Keratinocyte (primary cell): ENCODE results near the gene NR6A1. TPM values are rescaled to one million over a fixed set of nuclear protein-coding genes. Genes with fewer than 3 reads are reported as not detected.

Source experiments
- DNase-seq: peaks from one replicate; pipeline ENCODE4 v3.0.0-alpha.2; 2011; ENCODE audit warnings: low read depth, missing footprints, low spot score
- FAIRE-seq: peaks from 2 replicates; lab custom pipeline; 2011; peaks lifted over from hg19 to GRCh38; lab: Jason Lieb, UNC
- H2AFZ ChIP-seq: 2 replicates; pipeline ENCODE4 v1.6.0; 2012; ENCODE audit warnings: low read length, control low read depth, inconsistent platforms; ENCODE audit not compliant: control insufficient read depth
- H3K27ac ChIP-seq: 2 replicates; pipeline ENCODE4 v1.5.1; 2011; ENCODE audit warnings: low read length; ENCODE audit not compliant: control insufficient read depth, insufficient read depth
- H3K27me3 ChIP-seq: 3 replicates; pipeline ENCODE4 v1.6.0; 2011; ENCODE audit warnings: low read length; ENCODE audit not compliant: control insufficient read depth, insufficient read depth; ENCODE audit errors: extremely low read depth
- H3K36me3 ChIP-seq, 2 experiments: 2 replicates in 1 of 2; 3 replicates in 1 of 2; pipeline ENCODE4 v1.5.1; 2011; ENCODE audit warnings: low read length in 2 of 2, mild to moderate bottlenecking in 1 of 2; ENCODE audit not compliant: control insufficient read depth in 2 of 2, insufficient read depth in 2 of 2; ENCODE audit errors: extremely low read depth in 1 of 2
- H3K4me1 ChIP-seq: 3 replicates; pipeline ENCODE4 v1.5.1; 2011; ENCODE audit warnings: low read length; ENCODE audit not compliant: control insufficient read depth, insufficient read depth; ENCODE audit errors: extremely low read depth
- H3K4me2 ChIP-seq: 3 replicates; pipeline ENCODE4 v1.6.0; 2011; ENCODE audit warnings: low read depth, low read length; ENCODE audit not compliant: control insufficient read depth, insufficient read depth; ENCODE audit errors: extremely low read depth
- H3K4me3 ChIP-seq, 3 experiments: fragments of 200-600 bp in 1 of 3; sonication (generic) in 1 of 3; 2 replicates in 2 of 3; 3 replicates in 1 of 3; pipeline ENCODE4 v1.5.1; 2011 to 2016; ENCODE audit warnings: low read length in 3 of 3, mild to moderate bottlenecking in 3 of 3, control low read depth in 2 of 3, inconsistent platforms in 1 of 3, low read depth in 1 of 3, mixed read lengths in 1 of 3, mixed run types in 1 of 3, moderate library complexity in 1 of 3; ENCODE audit not compliant: control insufficient read depth in 2 of 3, insufficient read depth in 2 of 3; ENCODE audit errors: extremely low read depth in 1 of 3
- H3K79me2 ChIP-seq: 2 replicates; pipeline ENCODE4 v1.6.0; 2012; ENCODE audit warnings: low read length; ENCODE audit not compliant: control insufficient read depth, insufficient read depth
- H3K9ac ChIP-seq: 3 replicates; pipeline ENCODE4 v1.6.0; 2011; ENCODE audit warnings: low read length; ENCODE audit not compliant: control insufficient read depth, insufficient read depth; ENCODE audit errors: extremely low read depth
- H3K9me1 ChIP-seq: 3 replicates; pipeline ENCODE4 v1.6.0; 2011; ENCODE audit warnings: low read length; ENCODE audit not compliant: control insufficient read depth, insufficient read depth; ENCODE audit errors: extremely low read depth
- H3K9me3 ChIP-seq: 2 replicates; pipeline ENCODE4 v1.5.1; 2012; ENCODE audit warnings: low read depth, low read length; ENCODE audit not compliant: control insufficient read depth
- H4K20me1 ChIP-seq: 3 replicates; pipeline ENCODE4 v1.6.0; 2011; ENCODE audit warnings: low read length; ENCODE audit not compliant: control insufficient read depth, insufficient read depth; ENCODE audit errors: extremely low read depth
- CTCF ChIP-seq, 3 experiments: IDR thresholded peaks in 1 of 3; conservative IDR thresholded peaks in 1 of 3; optimal IDR thresholded peaks in 1 of 3; 2 replicates in 2 of 3; 3 replicates in 1 of 3; pipeline versions ENCODE3 to v1.5.1; 2011; ENCODE audit warnings: low read length in 3 of 3, mild to moderate bottlenecking in 3 of 3, moderate library complexity in 2 of 3, control low read depth in 1 of 3, inconsistent platforms in 1 of 3; ENCODE audit not compliant: insufficient read depth in 2 of 3; ENCODE audit errors: extremely low read depth in 1 of 3
- EZH2 ChIP-seq: IDR thresholded peaks from one replicate; pipeline ENCODE4 v1.6.1; 2012; ENCODE audit warnings: inconsistent platforms, mild to moderate bottlenecking, low read length, moderate library complexity
- dilution Hi-C: fragments of 300-500 bp; cut with MboI; formaldehyde crosslinking; loops from one replicate; pipeline ENCODE4 v1.7.0; 2020; ENCODE audit warnings: low sequenced_read_pairs; ENCODE audit not compliant: extremely low pct_ligation_motif_present
- polyA plus RNA-seq, 5 experiments: library from polyadenylated mRNA; depleted of rRNA in 3 of 5; stranded (reverse) in 3 of 5; stranded (forward) in 1 of 5; unstranded in 1 of 5; fragments of >200 nt; gene quantifications; 1 replicate in 1 of 5; 2 replicates in 3 of 5; 3 replicates in 1 of 5; pipeline versions ENCODE4 v1.2.1 to v1.2.3, GENCODE V29; 2011 to 2012; ENCODE audit warnings: missing spikeins in 2 of 5, low read depth in 1 of 5, low replicate concordance in 1 of 5

The NR6A1 gene
- polyA plus RNA-seq, 1 donor (not counting 4 experiments of a cell fraction or from before 2014, with no cell fraction given) = 1.8 TPM

- H3K27me3 ChIP-seq = no peaks in the 10 kb centered on the region
- H3K9ac ChIP-seq = no peak overlapping the region
- peaks cover 0 to 2% of the 10 kb centered on the region in 2 experiments for H3K36me3 ChIP-seq
- no peak for DNase-seq
- no peaks in the 10 kb centered on the region for H4K20me1 ChIP-seq
- peak overlapping the region; percentile 89 for H3K4me2 ChIP-seq
- H3K4me3 ChIP-seq = no peak overlapping the region
- no peak for TF ChIP-seq CTCF (optimal IDR thresholded peaks at IDR 0.05 in 1 of 3, IDR thresholded peaks at IDR 0.05 in 1 of 3, conservative IDR thresholded peaks at IDR 0.05 in 1 of 3; ENCODE audit: extremely low read depth in 1 of 3, insufficient read depth in 2 of 3, low read length in 3 of 3)
- no peak for TF ChIP-seq EZH2
- H3K27ac ChIP-seq = peak overlapping the region; percentile 69
- H3K79me2 ChIP-seq = no peaks in the 10 kb centered on the region
- peaks cover 41% of the 10 kb centered on the region for H3K4me1 ChIP-seq
- peak overlapping the region; percentile 18 for H2AFZ ChIP-seq
- H3K9me1 ChIP-seq = no peaks in the 10 kb centered on the region
- no peak for FAIRE-seq
- dilution Hi-C loops = no loop called here
- H3K9me3 ChIP-seq = no peaks in the 10 kb centered on the region
Observed at GRCh38 chr9:124697326-124698200, 73.5 kb downstream of the NR6A1 start.

GRCh38 chr9:124696101-124696500, 75.0 kb downstream of the NR6A1 start:
- H3K4me2 ChIP-seq = peak overlapping the region; percentile 41
- H4K20me1 ChIP-seq = no peaks in the 10 kb centered on the region
- peaks cover 41% of the 10 kb centered on the region for H3K4me1 ChIP-seq
- H3K9ac ChIP-seq = no peak overlapping the region
- H3K36me3 ChIP-seq = peaks cover 0 to 4% of the 10 kb centered on the region in 2 experiments
- no peak overlapping the region for H3K27ac ChIP-seq
- H3K79me2 ChIP-seq = no peaks in the 10 kb centered on the region
- no peaks in the 10 kb centered on the region for H3K9me3 ChIP-seq
- dilution Hi-C loops = no loop called here
- H3K4me3 ChIP-seq = no peak overlapping the region
- FAIRE-seq (peak; percentile 36), DNase-seq (no peak)
- TF ChIP-seq CTCF (optimal IDR thresholded peaks at IDR 0.05 in 1 of 3, IDR thresholded peaks at IDR 0.05 in 1 of 3, conservative IDR thresholded peaks at IDR 0.05 in 1 of 3; ENCODE audit: extremely low read depth in 1 of 3, insufficient read depth in 2 of 3, low read length in 3 of 3) (no peak), EZH2 (no peak)
- H2AFZ ChIP-seq = no peak overlapping the region
- no peaks in the 10 kb centered on the region for H3K27me3 ChIP-seq
- H3K9me1 ChIP-seq = no peaks in the 10 kb centered on the region
